ENCODE measurements around the gene SPIB.
"Not testable (repeated sequence)": the region's sequence is repeated elsewhere in the genome, so short reads cannot be mapped to it uniquely, and the experiment has no call there.

SPIB gene

GRCh38 chr19:50390295-50390694 lies 28.4 kb upstream of the SPIB start:
- not testable (repeated sequence) for H3K4me3 ChIP-seq (ENCODE audit: low read depth, low read length)

- H3K4me3 ChIP-seq (ENCODE audit: low read depth, low read length): not testable (repeated sequence)
These were observed 27.8 kb upstream of the SPIB start for GRCh38 chr19:50390952-50391351.

- no peak overlapping the region for H3K4me3 ChIP-seq (ENCODE audit: low read depth, low read length)
These were observed 26.0 kb upstream of the SPIB start for GRCh38 chr19:50392759-50393158.

GRCh38 chr19:50393589-50393988 lies 25.1 kb upstream of the SPIB start:
- no peak overlapping the region for H3K4me3 ChIP-seq (ENCODE audit: low read depth, low read length)

GRCh38 chr19:50394017-50394416 lies 24.7 kb upstream of the SPIB start:
- no peak overlapping the region for H3K4me3 ChIP-seq (ENCODE audit: low read depth, low read length)

GRCh38 chr19:50398675-50399367 lies 19.9 kb upstream of the SPIB start:
- no peak overlapping the region for H3K4me3 ChIP-seq (ENCODE audit: low read depth, low read length)

GRCh38 chr19:50399368-50399745 lies 19.4 kb upstream of the SPIB start:
- no peak overlapping the region for H3K4me3 ChIP-seq (ENCODE audit: low read depth, low read length)

GRCh38 chr19:50401605-50402450 lies 16.9 kb upstream of the SPIB start:
- no peak overlapping the region for H3K4me3 ChIP-seq (ENCODE audit: low read depth, low read length)

GRCh38 chr19:50402544-50403301 lies 16.0 kb upstream of the SPIB start:
- H3K4me3 ChIP-seq (ENCODE audit: low read depth, low read length): no peak overlapping the region

GRCh38 chr19:50406156-50406820 lies 12.4 kb upstream of the SPIB start:
- no peak overlapping the region for H3K4me3 ChIP-seq (ENCODE audit: low read depth, low read length)

- H3K4me3 ChIP-seq (ENCODE audit: low read depth, low read length): no peak overlapping the region
These were observed 11.9 kb upstream of the SPIB start for GRCh38 chr19:50406829-50407228.

GRCh38 chr19:50409347-50409746 lies 9.4 kb upstream of the SPIB start:
- H3K4me3 ChIP-seq (ENCODE audit: low read depth, low read length): no peak overlapping the region

- no peak overlapping the region for H3K4me3 ChIP-seq (ENCODE audit: low read depth, low read length)
These were observed 8.6 kb upstream of the SPIB start for GRCh38 chr19:50410109-50410508.

- H3K4me3 ChIP-seq (ENCODE audit: low read depth, low read length): no peak overlapping the region
These were observed 6.3 kb upstream of the SPIB start for GRCh38 chr19:50412419-50412818.

- no peak overlapping the region for H3K4me3 ChIP-seq (ENCODE audit: low read depth, low read length)
These were observed 5.6 kb upstream of the SPIB start for GRCh38 chr19:50413096-50413495.

GRCh38 chr19:50413531-50413930 lies 5.2 kb upstream of the SPIB start:
- H3K4me3 ChIP-seq (ENCODE audit: low read depth, low read length): no peak overlapping the region

- H3K4me3 ChIP-seq (ENCODE audit: low read depth, low read length): no peak overlapping the region
These were observed 3.7 kb upstream of the SPIB start for GRCh38 chr19:50414864-50415660.

- no peak overlapping the region for H3K4me3 ChIP-seq (ENCODE audit: low read depth, low read length)
These were observed 3.1 kb upstream of the SPIB start for GRCh38 chr19:50415661-50416033.

- H3K4me3 ChIP-seq (ENCODE audit: low read depth, low read length): no peak overlapping the region
These were observed 2.4 kb upstream of the SPIB start for GRCh38 chr19:50416034-50416977.

All from iPS-11a (cell line).